Measurements from ENCODE around the gene HSPA9.

GRCh38 chr5:138549414-138549813 lies 25.8 kb downstream of the HSPA9 start:
- TF ChIP-seq, protein P1, sequence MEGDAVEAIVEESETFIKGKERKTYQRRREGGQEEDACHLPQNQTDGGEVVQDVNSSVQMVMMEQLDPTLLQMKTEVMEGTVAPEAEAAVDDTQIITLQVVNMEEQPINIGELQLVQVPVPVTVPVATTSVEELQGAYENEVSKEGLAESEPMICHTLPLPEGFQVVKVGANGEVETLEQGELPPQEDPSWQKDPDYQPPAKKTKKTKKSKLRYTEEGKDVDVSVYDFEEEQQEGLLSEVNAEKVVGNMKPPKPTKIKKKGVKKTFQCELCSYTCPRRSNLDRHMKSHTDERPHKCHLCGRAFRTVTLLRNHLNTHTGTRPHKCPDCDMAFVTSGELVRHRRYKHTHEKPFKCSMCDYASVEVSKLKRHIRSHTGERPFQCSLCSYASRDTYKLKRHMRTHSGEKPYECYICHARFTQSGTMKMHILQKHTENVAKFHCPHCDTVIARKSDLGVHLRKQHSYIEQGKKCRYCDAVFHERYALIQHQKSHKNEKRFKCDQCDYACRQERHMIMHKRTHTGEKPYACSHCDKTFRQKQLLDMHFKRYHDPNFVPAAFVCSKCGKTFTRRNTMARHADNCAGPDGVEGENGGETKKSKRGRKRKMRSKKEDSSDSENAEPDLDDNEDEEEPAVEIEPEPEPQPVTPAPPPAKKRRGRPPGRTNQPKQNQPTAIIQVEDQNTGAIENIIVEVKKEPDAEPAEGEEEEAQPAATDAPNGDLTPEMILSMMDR (IDR thresholded peaks at IDR 0.05; ENCODE audit: insufficient read depth, low read length): no peak
- TF ChIP-seq POLR2AphosphoS5 (IDR thresholded peaks at IDR 0.05; ENCODE audit: low read depth) (no peak), SPI1 (IDR thresholded peaks at IDR 0.05; ENCODE audit: borderline replicate concordance, low read depth) (no peak), GABPA (IDR thresholded peaks at IDR 0.05; ENCODE audit: low read depth) (no peak)
- TF ChIP-seq, protein P2, sequence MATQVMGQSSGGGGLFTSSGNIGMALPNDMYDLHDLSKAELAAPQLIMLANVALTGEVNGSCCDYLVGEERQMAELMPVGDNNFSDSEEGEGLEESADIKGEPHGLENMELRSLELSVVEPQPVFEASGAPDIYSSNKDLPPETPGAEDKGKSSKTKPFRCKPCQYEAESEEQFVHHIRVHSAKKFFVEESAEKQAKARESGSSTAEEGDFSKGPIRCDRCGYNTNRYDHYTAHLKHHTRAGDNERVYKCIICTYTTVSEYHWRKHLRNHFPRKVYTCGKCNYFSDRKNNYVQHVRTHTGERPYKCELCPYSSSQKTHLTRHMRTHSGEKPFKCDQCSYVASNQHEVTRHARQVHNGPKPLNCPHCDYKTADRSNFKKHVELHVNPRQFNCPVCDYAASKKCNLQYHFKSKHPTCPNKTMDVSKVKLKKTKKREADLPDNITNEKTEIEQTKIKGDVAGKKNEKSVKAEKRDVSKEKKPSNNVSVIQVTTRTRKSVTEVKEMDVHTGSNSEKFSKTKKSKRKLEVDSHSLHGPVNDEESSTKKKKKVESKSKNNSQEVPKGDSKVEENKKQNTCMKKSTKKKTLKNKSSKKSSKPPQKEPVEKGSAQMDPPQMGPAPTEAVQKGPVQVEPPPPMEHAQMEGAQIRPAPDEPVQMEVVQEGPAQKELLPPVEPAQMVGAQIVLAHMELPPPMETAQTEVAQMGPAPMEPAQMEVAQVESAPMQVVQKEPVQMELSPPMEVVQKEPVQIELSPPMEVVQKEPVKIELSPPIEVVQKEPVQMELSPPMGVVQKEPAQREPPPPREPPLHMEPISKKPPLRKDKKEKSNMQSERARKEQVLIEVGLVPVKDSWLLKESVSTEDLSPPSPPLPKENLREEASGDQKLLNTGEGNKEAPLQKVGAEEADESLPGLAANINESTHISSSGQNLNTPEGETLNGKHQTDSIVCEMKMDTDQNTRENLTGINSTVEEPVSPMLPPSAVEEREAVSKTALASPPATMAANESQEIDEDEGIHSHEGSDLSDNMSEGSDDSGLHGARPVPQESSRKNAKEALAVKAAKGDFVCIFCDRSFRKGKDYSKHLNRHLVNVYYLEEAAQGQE (IDR thresholded peaks at IDR 0.05; ENCODE audit: insufficient replicate concordance, low read depth): no peak

Measured in HL-60 (cell line).